Hematopoietic multipotent progenitor cell treated with erythropoietin and hydrocortisone succinate and interleukin-3 and kit ligand, for 17 days (in vitro differentiated cells): ENCODE results near the gene OSBPL6.
A peak's percentile ranks its signal among the peaks of the same experiment; 100 is the strongest.

Source experiments
- DNase-seq: peaks from one replicate; pipeline ENCODE4 v3.0.0-alpha.2; 2015; ENCODE audit warnings: low spot score

Gene OSBPL6

DNA sequence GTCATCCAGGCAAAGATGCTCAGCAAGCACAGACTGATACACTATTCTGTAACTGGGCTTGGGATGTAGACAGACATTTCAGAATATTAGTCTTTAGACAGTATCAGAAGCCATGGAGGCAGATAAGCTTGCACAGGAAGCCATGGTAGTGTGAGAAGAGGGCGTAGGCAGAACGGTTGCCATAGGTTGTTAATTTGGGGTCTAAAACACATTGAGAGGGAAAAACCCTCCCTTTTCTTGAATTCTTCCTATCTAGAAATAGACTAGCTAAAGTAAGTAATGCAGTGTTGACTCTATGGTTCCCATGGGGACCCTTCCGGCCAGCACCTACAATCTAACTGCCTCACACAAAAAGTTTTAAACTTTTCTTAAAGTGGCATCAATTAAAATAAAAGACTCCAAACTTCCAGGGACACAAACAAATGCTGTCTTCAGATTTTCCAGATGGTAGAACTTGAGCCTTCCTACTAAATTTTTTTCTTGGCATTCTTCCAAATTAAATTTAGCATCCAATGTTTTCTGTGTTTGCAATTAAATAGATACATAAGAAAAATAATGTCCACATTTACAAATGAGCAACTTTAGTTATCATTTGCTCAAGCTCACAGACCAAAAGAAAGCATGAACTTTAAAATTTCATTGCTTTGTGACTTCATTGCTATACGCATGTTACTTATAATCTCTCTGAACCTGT is 254.8 kb downstream of the OSBPL6 start:
- no peak for DNase-seq

DNA sequence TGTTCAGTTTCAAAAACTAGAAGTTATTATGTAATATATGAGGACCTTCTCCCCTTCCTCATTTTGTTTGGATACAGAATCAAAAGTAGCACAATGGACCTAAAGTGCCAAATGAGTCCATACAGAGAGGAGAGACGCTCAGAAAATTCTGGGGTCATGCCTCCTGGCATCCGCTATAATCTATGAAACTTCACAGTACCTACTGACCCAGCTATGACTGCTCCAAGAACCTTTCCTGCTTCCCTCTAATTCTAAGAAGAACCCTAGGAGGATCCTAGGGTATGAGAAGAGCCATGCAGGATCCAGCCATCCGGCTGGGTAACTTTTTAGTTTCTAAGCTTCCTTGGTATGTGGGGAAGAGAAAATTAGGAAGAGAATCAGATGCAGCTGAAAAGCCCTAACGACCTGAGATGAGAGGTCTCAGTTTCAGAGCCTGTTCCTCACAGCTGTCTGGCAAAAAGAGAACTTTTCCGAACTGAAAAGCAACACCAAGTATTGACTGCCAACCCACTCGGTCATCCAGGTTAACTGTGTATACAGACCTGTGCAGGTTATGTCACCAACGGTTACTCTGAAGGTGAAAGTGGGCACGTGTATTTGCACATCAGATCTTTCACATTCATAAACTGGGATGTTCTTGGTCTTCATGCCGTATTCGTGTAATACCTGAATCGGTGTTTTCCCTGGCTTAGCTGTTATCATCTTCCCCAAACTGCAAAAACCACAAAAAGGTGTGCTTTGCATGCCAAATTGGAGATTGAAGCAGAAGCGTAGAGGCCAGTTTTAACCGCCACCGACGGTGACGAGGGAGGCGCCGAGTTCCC is 255.6 kb downstream of the OSBPL6 start:
- DNase-seq = no peak

DNA sequence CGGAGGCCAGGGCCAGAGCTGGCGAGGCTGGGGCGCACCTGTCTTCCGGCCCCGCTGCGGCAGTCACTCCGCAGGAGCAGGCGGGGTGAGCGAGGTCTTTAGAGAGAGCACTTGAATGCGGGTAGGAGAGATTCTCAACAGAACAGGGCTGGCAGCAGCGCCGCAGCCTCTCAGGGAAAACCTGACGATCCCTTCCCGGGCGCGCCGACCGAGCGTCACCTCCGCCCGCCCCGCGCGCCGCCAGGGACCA is 256.1 kb downstream of the OSBPL6 start:
- DNase-seq = no peak

DNA sequence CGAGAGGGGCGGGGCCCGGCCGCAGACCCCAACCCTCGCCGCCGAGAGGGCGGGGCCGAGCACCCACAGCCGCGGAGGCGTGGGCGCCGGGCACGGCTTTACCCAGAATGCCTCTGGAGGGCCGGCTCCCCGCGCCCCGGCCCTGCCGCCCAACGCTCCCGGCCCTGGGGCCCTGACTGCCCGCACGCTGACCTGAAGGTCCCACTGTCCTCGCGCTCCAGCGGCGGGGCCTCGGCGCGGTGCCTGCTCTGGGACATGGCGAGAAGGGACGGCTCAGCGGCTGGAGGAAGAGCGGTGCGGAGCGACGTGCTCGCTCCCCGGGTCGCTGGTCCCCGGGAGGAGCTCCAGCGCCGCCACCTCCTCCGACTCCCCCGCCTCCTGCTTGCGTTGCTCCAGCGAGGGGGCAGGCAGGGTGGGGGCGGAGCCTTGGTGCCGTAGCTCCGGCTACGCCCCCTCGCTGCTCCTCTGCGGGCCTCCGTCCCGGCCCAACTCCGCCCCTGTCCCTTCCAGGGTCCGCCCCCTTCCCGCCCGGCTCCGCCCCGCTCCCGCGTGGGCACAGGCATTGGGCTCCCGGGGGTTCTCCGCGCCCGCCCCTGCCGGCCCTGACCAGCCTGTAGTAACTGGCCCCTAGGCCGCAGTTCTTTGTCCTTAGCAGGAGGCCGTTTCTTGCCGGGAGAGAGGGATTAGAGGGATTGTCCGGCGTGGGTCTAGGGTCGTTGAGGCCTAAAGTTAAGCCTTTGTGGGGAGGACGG is 256.6 kb downstream of the OSBPL6 start, which contains the start of the genes PJVK and PRKRA:
PJVK (plus strand) TSS at position 605 of the 752 bp plus-strand sequence. CDS start 2,032 bp downstream, outside the sequence.
PRKRA (minus strand) TSS at position 402 of the 752 bp plus-strand sequence; CDS start at position 257, 145 bp downstream.
- peak; percentile 93 for DNase-seq

DNA sequence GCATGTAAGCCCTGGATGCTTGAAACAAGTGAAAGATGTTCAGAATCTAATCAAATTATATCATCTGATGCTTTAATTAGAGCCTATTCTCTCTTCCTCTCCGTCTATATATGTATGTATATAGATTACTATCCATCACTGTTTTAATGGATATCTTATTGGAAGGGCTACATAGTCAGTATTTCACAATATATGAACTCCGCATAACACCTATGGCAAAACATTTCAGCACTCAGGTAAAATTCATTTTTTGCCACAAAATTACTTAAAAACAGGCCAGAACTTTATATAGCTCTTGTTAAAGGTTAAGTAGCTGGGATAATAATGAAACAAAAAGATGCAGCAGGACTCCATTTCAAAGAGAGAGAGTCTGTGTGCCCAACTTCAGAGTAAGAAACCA is 258.0 kb downstream of the OSBPL6 start:
- DNase-seq = no peak
